Activated gamma-delta T cell treated with anti-CD3 and anti-CD28 coated beads, Interleukin-2, amount 50 U/mL, for 16 hours (primary cell): ENCODE measurements around the gene QSOX2.

Experiments
- DNase-seq: peaks from one replicate; pipeline ENCODE4 v3.0.0-alpha.2; 2020; ENCODE audit warnings: low read depth

QSOX2 gene

DNA sequence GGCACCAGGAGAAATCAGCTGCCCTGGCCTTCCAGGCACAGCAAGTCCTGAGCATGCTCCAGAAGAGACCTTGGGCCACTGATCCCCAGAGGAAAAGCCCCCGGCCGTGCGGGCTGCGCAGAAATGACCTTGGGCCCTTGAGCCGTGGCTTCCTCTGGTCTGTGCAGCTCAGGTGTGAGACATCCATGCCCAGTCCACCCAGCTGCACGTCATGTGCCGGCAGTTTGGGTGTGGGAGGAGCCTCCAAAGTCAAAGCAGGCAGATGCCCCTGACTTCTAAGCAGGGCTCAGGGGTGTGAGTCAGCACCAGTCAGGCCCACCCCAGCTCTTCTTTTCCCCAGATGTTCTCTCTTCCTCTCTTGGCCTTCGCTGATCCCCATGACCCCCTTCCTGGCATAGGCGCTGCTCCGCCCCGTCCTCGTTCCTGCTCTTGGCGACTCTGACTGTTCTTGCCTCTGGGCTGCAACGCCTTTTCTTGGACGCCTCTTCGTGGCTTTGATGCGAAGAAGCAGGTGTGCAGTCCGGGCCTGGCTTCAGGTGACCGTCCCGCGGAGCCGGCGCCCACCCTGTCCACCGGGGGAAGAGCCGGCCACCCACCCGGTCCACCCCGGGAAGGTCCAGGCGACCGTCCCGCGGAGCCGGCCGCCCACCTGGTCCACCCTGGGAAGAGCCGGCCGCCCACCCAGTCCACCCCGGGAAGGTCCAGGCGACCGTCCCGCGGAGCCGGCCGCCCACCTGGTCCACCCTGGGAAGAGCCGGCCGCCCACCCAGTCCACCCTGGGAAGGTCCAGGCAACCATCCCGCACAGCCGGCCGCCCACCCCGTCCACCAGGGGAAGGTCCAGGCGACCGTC is 5.9 kb upstream of the QSOX2 start:
- DNase-seq: no peak

DNA sequence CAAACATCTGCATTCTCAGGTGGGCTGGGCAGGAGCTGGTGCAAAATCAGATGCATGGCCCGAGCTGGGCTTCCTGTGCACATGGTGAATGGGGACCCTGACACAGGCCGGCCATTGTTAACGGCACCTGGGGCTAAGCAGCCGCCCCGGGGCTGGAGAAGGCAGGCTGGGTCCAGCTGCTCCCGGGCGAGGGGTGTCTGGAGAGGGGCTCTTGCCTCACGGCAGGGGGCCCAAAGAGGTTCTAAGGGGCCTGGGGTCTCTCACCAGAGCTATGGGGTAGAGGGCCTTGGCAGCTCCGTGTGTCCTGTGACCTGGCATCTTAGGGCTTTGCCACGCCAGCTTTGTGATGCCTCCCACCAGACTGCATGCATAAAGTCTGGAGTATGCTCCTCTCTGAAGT is 5.1 kb upstream of the QSOX2 start:
- no peak for DNase-seq

DNA sequence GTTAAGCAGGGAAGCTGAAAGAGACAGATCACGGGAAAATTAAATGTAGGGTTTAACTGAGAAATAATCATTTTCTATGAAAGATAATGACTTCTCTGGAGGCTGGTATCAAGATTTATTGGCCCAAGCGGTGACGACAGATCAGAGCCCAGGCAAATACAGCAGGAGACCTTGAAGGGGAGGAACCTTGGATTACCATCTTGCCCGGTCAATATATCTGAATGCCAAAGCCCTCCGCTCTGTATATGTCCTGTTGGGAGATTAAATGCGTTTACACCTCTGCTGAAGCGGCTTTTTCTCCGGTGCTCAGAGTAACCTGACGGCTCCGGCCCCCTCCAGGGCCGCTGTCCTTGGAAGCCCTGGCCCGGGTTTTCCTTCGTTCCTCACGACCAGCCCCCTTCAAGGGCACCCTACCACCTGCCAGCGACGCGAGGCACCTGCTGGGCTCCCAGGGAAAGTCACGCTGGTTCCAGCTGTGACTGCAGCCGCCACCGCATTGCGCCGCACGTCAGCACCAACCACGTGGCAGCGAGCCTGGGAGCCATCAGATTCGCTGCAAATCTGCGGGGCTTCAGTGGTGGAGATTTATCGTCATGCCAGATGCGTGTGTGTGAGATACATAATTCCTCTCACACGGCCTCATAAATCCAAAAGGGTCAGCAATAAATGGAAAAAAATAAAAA is 4.4 kb upstream of the QSOX2 start:
- DNase-seq: no peak

DNA sequence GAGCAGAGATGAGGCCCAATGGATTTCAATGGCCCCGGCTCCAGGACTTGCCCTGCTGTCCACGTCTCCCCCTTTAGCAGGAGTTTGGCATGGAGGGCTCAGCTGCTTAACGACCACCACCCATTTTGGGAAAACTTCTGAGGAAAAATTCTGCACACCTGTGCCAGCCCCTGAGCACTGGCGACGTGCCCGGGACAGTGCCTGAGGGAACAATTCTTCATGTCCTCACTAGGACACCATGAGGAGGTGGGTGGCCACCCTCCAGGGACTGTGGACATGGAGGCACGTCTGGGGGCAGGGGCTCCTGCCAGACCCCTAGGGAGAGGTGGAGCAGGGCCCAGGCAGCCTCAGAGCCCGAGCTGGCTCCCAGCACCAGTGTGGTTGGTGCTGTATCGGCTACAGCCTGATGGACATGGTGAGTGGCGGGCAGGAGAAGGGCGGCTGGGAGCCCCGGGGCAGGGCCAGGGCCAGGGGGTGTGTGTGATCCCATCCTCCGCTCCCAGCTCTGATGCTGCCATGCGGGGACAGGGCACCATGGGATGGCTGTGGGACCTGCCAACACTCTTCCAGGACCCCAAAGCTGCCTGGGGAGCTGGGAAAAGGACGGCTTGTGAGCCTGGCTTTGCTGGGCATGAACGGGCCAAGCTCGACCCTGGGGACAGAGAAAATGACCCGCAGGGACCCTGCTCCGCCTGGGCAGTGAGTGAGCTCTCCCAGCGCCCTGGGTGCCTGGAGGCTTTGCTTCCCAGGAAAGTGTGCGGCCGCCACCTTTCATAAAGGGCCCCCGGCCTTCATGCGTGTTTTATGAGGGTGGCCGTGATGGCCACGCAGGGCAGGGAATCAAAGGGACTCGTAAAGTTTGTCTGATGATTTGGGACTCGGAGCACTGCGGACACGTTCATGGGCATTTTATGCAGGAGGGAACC is 3.6 kb upstream of the QSOX2 start:
- DNase-seq: no peak

DNA sequence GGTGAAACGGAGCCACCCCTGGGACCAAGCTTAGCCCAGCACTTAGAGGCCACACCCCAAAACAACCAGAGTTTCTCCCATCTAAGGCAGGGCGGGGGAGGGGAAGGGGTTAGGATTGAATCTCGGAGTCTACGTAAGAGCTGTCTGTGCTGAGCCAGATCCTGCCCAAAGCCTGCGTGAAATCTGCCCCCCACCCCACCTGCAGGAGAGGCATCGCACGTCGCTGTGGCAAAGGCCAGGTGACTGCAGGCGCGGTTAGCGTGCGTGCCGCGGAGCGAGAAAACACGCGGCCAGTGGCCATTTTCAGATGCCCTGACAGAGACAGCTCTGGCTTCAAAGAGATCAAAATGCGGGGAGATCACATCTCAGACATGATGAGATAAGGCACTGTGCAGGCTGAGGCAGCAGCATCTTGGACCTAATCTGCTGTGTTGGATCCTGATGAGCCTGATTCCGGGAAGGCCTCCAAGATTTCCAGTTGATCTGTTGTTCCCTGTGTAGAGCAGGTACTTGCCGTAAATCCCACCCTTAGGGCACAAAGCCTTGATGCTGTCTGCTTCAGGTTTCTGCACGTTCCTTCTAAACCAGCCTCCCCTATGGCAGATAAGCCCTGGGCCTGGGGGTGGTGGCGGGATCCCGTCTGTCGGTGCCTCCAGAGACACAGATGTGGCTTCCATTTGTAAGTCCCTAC is 2.5 kb upstream of the QSOX2 start:
- no peak for DNase-seq

DNA sequence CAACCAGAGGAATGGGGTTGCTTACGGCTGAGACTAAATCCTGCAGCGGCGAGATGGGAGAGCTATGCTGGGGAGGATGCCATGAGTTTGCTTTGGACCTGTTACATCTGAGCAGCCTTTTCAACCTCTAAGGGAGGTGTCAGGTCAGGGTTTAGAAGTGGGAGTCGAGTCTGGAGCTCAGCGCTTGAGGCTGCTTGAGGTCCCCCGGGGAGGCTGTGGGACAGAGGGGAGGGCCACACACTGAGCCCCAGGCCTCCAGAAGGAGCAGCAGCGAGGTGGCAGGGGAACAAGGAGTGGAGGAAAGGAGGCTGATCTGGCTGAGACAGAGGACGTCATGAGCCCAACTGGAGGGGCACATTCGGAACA is 1.9 kb upstream of the QSOX2 start:
- DNase-seq: no peak

DNA sequence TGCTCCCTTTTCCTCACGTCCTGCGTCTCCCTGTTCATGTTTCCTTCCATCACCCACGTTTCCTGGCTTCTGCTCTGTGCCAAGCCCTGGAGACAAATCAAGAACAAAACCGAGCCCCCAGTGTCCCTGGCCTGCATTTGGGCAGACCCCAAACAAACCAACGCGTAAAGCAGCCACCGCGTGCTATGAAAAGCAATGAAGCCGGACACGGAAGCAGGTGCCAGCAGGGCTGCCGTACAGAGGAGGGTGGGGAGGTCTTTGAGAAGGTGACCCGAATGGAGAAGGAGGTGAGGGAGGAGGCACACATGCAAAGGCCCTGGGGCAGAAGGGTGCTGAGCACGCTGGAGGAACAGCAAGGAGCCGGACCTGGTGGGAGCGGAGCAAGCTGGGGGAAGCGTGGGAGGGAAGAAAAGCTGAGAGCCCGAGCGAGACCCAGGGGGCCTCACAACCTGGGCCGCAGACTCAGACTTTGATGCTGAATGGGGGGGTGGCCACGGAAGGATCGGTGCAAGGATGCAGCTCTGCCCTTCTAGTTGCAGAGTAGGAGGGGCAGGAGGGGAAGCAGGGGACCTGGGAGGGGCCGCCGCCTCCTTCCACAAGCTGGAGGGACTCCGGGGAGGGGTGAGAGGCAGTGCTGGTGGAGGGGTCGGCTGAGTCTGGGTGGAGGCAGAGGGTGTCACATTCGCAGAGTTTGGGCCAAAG is 1.4 kb upstream of the QSOX2 start:
- no peak for DNase-seq

DNA sequence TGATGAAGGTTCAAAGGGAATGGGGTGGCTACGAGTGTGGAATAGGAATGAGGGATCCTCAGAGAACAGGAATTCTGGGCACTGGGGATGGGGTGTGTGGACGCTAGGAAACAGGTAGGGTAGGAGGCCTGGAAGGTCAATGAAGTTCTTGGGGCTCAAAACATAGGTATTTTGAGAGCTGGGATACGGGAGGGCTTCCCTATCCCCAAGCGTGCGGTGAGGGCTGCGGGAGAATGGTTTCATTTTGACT is 718 bp downstream of the QSOX2 start:
- no peak for DNase-seq

DNA sequence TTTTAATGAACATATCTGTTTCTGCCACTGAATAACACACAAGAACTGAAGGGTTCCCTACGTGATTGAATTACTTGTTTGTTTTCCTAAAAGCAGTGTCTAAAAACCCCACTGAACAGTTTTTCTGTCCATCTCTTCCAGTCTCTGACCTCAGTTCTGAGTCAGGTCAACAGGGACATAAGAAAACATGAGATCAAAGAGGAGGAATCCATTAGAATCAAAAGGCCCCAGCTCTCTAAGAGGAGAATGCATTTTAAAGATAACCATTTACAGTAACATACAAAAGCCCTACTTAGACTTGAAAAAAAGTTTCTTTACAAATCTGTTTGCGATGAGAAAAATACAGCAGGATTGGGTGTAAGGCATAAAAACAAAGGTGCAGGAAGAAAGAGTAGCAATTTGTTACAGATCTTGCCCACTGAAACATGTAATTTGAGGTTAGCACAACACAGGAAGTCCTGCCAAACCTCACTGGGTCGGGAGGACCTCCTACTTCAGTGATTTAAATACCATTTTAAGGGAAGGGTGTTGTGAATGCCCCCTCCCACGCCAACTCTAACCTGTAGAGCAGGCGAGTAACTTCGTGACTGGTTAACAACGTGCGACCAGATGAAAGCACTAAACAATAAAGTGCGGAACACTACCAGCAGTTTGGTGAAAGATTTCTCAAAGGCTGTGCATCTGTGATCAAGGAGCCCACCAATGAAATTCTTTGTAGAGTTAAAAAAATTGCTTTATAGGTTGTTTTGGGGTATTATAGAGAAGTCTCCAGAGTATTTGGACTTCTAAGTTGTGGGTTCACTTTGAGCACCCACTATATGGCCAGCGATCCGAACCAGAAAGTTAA is 1.3 kb downstream of the QSOX2 start:
- DNase-seq: peak; percentile 51

DNA sequence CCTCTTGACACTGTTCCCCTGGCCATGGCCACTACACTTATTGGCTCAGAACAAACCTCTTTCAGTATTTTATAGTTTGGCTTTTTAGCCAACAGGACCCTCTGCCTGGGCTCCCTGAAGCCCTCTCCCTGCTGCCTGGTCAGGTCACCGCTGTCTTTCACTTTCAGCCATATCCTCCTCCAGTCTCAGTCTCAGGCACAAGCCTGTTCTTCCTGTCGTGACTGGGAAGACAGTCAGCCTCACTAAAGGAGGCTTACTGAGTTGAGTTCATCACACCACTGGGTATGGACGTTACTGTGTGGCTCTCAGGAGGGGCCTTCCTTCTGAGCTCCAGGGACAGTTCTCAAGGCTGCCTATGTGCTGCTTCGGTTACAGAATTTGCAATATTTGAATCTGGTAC is 2.0 kb downstream of the QSOX2 start:
- no peak for DNase-seq

DNA sequence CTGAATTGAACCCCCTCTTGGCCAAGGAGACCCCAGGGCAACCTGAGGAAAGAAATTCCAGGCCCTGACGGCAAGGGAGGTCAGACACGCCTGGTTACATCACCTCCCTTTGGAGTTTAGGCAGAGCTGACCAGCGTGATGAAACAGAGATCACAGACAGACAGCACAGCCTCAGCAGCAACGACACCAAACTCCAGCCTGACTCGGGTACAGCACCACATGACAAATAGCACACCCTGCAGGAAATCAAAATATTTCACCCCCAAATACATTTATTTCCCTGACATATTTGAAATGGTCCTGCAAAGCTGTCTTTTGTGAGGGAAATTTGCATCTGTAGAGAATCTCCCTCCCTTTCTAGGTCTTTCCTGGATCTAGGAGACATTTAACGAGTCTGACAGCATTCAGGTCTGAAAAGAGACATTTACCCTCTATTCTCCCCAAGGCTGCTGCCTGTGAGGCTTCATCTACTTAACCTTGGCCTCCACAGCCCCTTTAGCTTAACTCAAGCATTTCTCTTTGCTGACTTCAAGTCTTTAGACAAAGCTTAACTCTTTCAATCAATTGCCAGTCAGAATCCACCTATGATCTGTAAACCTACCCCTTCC is 2.6 kb downstream of the QSOX2 start:
- no peak for DNase-seq

DNA sequence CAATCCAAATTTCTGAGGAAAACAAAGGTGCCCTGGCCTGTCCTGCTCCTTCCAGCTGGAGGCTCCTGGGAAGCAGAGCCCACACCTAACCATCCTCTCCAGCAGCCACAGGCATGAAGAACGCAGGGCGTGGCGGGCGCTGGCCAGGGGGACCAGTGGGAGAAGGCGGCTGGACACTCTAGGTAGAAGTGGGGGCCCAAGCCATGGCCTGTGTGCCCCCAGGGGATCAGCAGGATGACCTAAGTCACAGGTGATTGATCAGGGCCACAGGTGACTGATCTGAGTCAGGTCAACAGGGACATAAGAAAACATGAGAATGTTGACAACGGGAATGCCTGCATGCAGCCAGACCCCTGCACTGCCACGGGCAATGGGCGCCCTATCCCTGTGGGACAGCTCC is 3.4 kb downstream of the QSOX2 start:
- no peak for DNase-seq

DNA sequence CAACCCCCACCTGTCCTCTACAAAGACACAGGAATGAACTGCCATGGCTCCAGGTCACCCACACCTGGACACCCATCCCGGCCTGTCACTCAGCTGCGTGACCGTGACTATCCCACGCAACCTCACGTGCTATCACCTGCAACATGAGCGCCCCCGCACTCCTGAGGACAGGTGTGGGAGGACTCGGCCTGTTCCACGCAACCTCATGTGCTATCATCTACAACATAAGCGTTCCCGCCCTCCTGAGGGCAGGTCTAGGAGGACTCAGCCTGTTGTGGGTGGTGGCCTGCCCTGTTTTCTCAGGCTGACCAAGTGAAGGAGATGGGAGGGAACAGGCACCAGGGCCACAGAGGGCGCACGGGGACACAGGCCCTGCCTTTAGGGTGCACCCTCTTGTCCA is 4.1 kb downstream of the QSOX2 start:
- DNase-seq: no peak

DNA sequence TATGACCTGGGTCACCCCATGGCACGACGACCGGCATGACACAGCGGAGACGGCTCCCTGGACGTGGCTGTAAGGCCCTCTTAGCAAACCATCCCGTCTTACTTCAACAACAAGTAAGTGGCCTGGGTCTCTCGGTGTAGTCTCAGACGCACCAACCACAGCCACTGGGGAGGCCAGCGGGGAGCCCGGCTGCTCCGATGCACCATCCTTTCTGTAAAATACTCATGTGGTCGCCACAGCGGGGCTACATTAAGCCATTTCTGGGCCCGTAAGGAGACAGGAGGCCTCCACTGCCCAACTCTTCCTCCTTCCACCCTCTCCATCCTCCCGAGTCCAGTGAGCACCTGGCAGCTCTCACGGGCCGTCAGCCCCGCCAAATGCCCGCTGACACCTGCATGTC is 4.7 kb downstream of the QSOX2 start:
- DNase-seq: no peak

DNA sequence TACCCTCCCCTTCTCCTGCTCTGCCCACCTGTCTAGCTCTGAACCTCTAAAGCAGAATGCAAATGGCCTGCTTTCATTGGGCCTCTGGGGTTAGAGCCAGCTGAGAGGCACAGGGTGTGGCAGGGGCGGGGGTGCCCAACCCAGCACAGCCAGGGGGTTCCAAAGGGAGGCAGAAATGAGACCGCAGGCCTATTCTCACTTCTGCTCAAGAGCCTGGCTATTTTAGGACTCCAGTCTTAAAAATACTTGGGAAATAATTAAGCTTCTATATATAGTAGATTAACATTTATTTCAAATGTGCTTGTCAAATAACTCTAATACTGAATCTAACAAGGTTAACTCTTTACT is 5.7 kb downstream of the QSOX2 start:
- DNase-seq: no peak

DNA sequence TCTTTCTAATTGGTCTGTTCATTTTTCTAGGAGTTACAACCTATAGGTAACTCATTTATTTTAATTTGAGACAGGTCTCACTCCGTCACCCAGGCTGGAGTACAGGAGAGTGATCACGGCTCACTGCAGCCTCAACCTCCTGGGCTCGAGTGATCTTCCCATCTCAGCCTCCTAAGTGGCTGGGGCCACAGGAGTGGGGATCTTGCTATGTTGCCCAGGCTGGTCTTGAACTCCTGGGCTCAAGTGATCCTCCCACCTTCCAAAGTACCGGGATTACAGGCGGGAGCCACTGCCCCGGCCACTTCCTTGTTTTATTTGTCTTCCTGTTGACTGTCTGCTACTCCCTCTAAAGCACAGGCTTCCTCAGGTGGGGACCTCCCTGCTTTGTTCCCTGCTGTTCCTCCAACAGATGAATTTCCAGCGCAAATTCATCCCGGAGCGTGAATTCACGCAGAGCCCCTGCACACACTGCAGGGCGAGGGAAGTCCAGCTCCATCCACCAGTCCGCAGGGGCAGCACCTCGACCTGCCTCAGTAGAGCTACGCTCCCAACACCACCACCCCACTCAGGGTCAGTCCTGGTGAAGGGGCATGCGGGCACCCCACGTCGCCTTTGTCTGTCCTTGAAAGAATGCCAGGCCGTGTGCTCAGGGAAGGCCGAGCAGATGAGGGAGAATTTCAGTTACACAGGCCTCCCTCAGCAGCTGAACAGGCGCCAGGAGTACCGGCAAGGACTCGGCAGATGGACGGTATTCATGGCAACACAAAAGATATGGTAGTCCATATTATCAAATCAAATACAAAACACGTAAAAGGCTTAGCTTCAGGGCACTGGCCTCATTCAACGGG is 6.3 kb downstream of the QSOX2 start:
- no peak for DNase-seq

DNA sequence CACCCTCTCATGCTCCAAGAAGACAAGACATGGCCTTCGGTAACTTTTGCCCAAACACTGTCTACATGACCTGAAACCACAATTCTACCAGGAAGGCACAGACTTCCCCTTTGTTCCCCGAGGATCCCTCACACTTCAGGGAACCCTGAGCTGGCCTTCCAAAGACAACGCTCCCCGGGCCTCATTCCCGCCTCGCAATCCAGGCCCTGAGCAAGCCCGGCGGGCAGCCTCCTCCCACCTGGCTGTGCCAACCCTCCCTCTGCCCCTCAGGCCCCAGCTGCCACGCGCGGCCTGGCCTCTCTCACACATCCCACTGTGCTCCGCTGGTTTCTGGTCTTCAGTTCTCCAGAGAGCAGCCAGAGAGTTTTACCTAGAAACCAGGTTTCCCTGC is 7.3 kb downstream of the QSOX2 start:
- no peak for DNase-seq

DNA sequence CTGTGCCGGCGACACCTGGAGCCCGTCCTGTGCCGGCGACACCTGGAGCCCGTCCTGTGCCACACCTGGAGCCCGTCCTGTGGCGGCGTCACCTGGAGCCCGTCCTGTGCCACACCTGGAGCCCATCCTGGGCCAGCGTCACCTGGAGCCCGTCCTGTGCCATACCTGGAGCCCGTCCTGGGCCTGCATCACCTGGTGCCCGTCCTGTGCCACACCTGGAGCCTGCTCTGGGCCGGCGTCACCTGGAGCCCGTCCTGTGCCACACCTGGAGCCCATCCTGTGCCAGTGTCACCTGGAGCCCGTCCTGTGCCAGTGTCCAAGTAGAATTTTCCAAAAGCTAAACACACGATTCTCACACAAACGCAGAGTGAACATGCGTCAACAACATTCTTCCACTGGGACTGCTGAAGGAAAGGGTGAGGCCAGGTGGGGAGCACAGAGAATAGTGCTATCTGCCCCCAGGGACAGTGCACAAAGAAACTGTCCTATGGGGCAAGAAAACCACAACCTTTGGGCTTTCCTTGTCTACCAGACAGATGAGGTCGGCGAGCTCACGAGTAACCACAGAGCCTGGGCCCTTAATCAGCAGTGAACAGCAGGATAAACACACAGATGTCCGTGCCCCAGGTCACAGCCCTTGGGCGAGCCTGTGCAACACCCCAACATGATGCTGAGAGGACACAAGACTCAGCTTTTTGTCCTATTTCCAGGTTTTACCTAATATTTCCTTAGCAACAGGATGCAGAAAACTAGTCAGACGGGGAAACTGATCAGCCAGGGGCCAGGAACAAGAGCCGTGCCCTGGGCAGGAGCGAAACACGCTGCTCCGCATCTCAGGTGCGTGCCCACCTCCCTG is 7.9 kb downstream of the QSOX2 start:
- DNase-seq: no peak
